ENCODE measurements around the gene MFF.

The MFF gene

GRCh38 chr2:227324995-227325838, at the start of gene MFF:
TSS of gene MFF (plus strand) at chr2:227325251. CDS start at chr2:227330666, 5,415 bp downstream.
- no peaks in the 10 kb centered on the region for H3K36me3 ChIP-seq (replicated peaks)
- H3K27me3 ChIP-seq (replicated peaks), result no peaks in the 10 kb centered on the region
- DNase-seq, result peak; percentile 92
- H3K4me3 ChIP-seq (ENCODE audit: low read depth, low read length), result peak within 1 kb of the TSS; percentile 89
- in situ Hi-C loops (cut with HindIII; ENCODE audit: low pct_ligation_motif_present, low sequenced_read_pairs), result no loop called here
- peak; percentile 11 for TF ChIP-seq CTCF (IDR thresholded peaks at IDR 0.05; ENCODE audit: low read depth, low read length, missing control alignments)
- H3K27ac ChIP-seq, result peak within 1 kb of the TSS; percentile 82

GRCh38 chr2:227280895-227281294, 44.2 kb upstream of the MFF start:
- H3K36me3 ChIP-seq (replicated peaks), result no peaks in the 10 kb centered on the region
- in situ Hi-C loops (cut with HindIII; ENCODE audit: low pct_ligation_motif_present, low sequenced_read_pairs), result no loop called here
- DNase-seq, result peak; percentile 23
- no peaks in the 10 kb centered on the region for H3K27me3 ChIP-seq (replicated peaks)
- H3K4me3 ChIP-seq (ENCODE audit: low read depth, low read length), result no peak overlapping the region
- no peak overlapping the region for H3K27ac ChIP-seq
- TF ChIP-seq CTCF (IDR thresholded peaks at IDR 0.05; ENCODE audit: low read depth, low read length, missing control alignments), result no peak

- Histone ChIP-seq H3K4me3 (ENCODE audit: low read depth, low read length) (no peak overlapping the region), H3K27me3 (replicated peaks) (no peaks in the 10 kb centered on the region), H3K27ac (no peak overlapping the region), H3K36me3 (replicated peaks) (no peaks in the 10 kb centered on the region)
- TF ChIP-seq CTCF (IDR thresholded peaks at IDR 0.05; ENCODE audit: low read depth, low read length, missing control alignments), result no peak
- DNase-seq, result no peak
- in situ Hi-C loops (cut with HindIII; ENCODE audit: low pct_ligation_motif_present, low sequenced_read_pairs), result no loop called here
Measured at GRCh38 chr2:227285741-227286236, 39.3 kb upstream of the MFF start.

- DNase-seq, result no peak
- in situ Hi-C loops (cut with HindIII; ENCODE audit: low pct_ligation_motif_present, low sequenced_read_pairs), result no loop called here
- Histone ChIP-seq H3K27me3 (replicated peaks) (no peaks in the 10 kb centered on the region), H3K36me3 (replicated peaks) (no peaks in the 10 kb centered on the region), H3K27ac (no peak overlapping the region), H3K4me3 (ENCODE audit: low read depth, low read length) (no peak overlapping the region)
- TF ChIP-seq CTCF (IDR thresholded peaks at IDR 0.05; ENCODE audit: low read depth, low read length, missing control alignments), result no peak
Measured at GRCh38 chr2:227287771-227288170, 37.3 kb upstream of the MFF start.

- Histone ChIP-seq H3K4me3 (ENCODE audit: low read depth, low read length) (no peak overlapping the region), H3K36me3 (replicated peaks) (no peaks in the 10 kb centered on the region), H3K27ac (no peak overlapping the region), H3K27me3 (replicated peaks) (no peaks in the 10 kb centered on the region)
- in situ Hi-C loops (cut with HindIII; ENCODE audit: low pct_ligation_motif_present, low sequenced_read_pairs), result no loop called here
- DNase-seq, result no peak
- TF ChIP-seq CTCF (IDR thresholded peaks at IDR 0.05; ENCODE audit: low read depth, low read length, missing control alignments), result no peak
Measured at GRCh38 chr2:227292314-227292713, 32.7 kb upstream of the MFF start.

Measured in brain microvascular endothelial cell (primary cell).